SK-N-SH treated with all-trans-retinoic acid at 6 μM for 48 hours (cell line): ENCODE results near the gene SNW1.

Experiments
- ARNTL ChIP-seq: fragments of 450-650 bp; formaldehyde crosslinking; IDR thresholded peaks from 2 replicates; pipeline ENCODE4 v1.5.0; 2020; ENCODE audit warnings: low read depth, mild to moderate bottlenecking, moderate library complexity, borderline replicate concordance
- CSDC2 ChIP-seq: fragments of 250-450 bp; sonication (Bioruptor Pico); IDR thresholded peaks from 2 replicates; pipeline ENCODE4 v1.5.0; 2020; ENCODE audit warnings: mild to moderate bottlenecking, moderate library complexity
- PPARA ChIP-seq: fragments of 250-450 bp; sonication (Bioruptor Pico); IDR thresholded peaks from 2 replicates; pipeline ENCODE4 v1.5.0; 2020; ENCODE audit warnings: mild to moderate bottlenecking, borderline replicate concordance
- SNAI2 ChIP-seq: fragments of 250-450 bp; sonication (Bioruptor Pico); IDR thresholded peaks from 2 replicates; pipeline ENCODE4 v1.5.0; 2020; ENCODE audit warnings: mild to moderate bottlenecking, moderate library complexity
- TCF4 ChIP-seq: fragments of 250-450 bp; sonication (Bioruptor Pico); IDR thresholded peaks from 2 replicates; pipeline ENCODE4 v1.8.0; 2021; ENCODE audit warnings: mild to moderate bottlenecking, moderate library complexity, borderline replicate concordance
- ZNF565 ChIP-seq: fragments of 450-650 bp; formaldehyde crosslinking; conservative IDR thresholded peaks from 2 replicates; pipeline ENCODE4 v1.5.0; 2020; ENCODE audit warnings: low read depth, mild to moderate bottlenecking, moderate library complexity
- ZNF8 ChIP-seq: fragments of 450-650 bp; formaldehyde crosslinking; IDR thresholded peaks from 2 replicates; pipeline ENCODE4 v1.5.0; 2020; ENCODE audit warnings: mild to moderate bottlenecking, moderate library complexity
- TF ChIP-seq, protein P1 (sequence below): fragments of 250-450 bp; sonication (Bioruptor Pico); IDR thresholded peaks from 2 replicates; pipeline ENCODE4 v1.5.1; 2020; ENCODE audit warnings: low read depth, mild to moderate bottlenecking, moderate library complexity
- TF ChIP-seq, protein P2 (sequence below): fragments of 250-450 bp; sonication (Bioruptor Pico); IDR thresholded peaks from 2 replicates; pipeline ENCODE4 v1.8.0; 2021; ENCODE audit warnings: low read depth, mild to moderate bottlenecking, moderate library complexity, borderline replicate concordance

DNA sequence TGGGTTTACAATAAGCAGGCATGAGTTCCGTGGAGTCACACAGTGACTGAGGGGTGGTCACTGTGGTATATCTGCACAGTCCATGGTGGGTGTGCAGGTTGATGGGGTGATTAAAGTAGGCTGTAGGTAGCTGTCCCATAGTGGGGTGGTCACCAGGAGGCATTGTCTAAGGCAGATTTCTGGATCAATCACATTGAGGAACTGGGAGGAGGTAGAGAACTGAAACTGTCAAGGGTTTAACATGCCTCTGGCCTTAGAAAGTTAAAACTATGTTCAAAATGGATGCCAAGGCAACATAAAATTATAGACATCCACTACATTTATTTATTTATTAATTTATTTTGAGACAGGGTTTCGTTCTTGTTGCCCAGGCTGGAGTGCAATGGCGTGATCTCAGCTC, 47.3 kb upstream of the SNW1 start:
- TF ChIP-seq PPARA (CRISPR knock-in tag) (no peak), ARNTL (CRISPR knock-in tag) (no peak), SNAI2 (CRISPR knock-in tag) (no peak), TCF4 (CRISPR knock-in tag) (no peak), CSDC2 (CRISPR knock-in tag) (no peak), ZNF565 (no peak), ZNF8 (CRISPR knock-in tag) (no peak)
- TF ChIP-seq, protein P1, sequence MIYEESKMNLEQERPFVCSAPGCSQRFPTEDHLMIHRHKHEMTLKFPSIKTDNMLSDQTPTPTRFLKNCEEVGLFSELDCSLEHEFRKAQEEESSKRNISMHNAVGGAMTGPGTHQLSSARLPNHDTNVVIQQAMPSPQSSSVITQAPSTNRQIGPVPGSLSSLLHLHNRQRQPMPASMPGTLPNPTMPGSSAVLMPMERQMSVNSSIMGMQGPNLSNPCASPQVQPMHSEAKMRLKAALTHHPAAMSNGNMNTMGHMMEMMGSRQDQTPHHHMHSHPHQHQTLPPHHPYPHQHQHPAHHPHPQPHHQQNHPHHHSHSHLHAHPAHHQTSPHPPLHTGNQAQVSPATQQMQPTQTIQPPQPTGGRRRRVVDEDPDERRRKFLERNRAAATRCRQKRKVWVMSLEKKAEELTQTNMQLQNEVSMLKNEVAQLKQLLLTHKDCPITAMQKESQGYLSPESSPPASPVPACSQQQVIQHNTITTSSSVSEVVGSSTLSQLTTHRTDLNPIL (CRISPR knock-in tag), result no peak
- TF ChIP-seq, protein P2, sequence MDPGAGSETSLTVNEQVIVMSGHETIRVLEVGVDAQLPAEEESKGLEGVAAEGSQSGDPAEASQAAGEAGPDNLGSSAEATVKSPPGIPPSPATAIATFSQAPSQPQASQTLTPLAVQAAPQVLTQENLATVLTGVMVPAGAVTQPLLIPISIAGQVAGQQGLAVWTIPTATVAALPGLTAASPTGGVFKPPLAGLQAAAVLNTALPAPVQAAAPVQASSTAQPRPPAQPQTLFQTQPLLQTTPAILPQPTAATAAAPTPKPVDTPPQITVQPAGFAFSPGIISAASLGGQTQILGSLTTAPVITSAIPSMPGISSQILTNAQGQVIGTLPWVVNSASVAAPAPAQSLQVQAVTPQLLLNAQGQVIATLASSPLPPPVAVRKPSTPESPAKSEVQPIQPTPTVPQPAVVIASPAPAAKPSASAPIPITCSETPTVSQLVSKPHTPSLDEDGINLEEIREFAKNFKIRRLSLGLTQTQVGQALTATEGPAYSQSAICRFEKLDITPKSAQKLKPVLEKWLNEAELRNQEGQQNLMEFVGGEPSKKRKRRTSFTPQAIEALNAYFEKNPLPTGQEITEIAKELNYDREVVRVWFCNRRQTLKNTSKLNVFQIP, result no peak
